ENCODE measurements around the gene CYB5B.

GRCh38 chr16:69376393-69377059 lies 47.9 kb upstream of the CYB5B start:
- TF ChIP-seq, protein P1, sequence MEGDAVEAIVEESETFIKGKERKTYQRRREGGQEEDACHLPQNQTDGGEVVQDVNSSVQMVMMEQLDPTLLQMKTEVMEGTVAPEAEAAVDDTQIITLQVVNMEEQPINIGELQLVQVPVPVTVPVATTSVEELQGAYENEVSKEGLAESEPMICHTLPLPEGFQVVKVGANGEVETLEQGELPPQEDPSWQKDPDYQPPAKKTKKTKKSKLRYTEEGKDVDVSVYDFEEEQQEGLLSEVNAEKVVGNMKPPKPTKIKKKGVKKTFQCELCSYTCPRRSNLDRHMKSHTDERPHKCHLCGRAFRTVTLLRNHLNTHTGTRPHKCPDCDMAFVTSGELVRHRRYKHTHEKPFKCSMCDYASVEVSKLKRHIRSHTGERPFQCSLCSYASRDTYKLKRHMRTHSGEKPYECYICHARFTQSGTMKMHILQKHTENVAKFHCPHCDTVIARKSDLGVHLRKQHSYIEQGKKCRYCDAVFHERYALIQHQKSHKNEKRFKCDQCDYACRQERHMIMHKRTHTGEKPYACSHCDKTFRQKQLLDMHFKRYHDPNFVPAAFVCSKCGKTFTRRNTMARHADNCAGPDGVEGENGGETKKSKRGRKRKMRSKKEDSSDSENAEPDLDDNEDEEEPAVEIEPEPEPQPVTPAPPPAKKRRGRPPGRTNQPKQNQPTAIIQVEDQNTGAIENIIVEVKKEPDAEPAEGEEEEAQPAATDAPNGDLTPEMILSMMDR (IDR thresholded peaks at IDR 0.05), result no peak
- no peak for TF ChIP-seq POLR2A (IDR thresholded peaks at IDR 0.05)

All from breast epithelium (tissue), 3 donors.